Stimulated activated CD8-positive, alpha-beta memory T cell treated with anti-CD3 and anti-CD28 coated beads, Interleukin-4, amount 100 ng/mL, for 24 hours (primary cell): Measurements from ENCODE around the gene ADARB2.

Source experiments
- DNase-seq: peaks from one replicate; pipeline ENCODE4 v3.0.0-alpha.2; 2020; ENCODE audit warnings: low read depth

ADARB2 gene

DNA sequence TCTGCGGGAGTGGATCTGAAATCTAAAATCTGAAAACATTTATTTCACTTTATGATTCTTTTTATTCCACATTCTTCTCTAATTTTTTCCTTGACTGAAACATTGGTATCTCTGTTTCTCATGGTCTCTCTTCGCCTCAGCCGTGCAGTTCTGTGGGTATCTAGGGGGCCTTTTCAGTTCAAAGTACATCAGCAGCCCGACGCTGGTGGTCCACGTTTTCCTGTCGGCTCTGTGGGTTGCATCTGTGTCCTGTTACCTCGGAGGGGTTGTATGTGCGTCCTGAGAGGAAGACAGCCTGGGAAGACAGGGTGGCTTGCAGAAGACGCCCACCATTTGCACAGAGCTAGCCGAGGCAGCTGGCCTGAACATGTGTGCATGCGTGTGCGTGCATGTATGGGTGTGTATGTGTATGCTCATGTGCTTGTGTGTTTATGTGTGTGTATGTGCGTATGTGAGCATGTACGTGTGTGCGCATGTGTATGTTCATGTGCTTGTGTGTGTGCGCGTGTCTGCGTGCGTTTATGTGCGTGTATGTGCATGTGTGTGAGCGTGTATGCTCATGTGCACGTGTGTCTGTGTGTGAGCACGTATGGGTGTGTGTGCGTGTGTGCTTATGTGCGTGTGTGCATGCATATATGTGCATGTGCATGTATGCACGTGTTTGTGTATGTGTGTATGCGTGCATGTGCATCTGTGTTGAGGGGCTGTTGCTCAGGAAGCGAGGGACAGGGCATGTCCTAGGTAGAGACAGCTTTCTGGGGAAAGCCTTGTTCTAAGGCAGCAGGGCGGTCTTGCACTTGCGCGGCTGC, 211.8 kb downstream of the ADARB2 start:
- DNase-seq, result no peak

DNA sequence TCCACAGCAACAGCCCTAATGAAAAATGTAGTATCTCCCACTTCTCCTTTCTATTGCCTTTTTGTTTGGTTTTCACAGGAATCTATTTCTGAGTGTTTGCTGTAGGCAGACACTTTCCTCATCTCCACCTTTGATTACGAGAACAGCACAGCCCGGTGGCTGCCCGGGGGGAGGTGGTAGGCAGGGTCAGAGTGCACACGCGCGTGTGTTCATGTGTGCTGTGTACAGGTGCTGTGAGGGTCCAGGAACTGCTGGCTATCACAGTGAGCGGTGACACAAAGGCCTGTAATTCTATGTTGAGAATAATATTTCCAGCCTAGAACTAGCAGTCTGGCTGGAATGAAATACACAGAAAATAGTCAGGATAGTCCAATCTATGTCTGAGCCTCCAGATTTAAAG, 212.8 kb downstream of the ADARB2 start:
- DNase-seq, result no peak

DNA sequence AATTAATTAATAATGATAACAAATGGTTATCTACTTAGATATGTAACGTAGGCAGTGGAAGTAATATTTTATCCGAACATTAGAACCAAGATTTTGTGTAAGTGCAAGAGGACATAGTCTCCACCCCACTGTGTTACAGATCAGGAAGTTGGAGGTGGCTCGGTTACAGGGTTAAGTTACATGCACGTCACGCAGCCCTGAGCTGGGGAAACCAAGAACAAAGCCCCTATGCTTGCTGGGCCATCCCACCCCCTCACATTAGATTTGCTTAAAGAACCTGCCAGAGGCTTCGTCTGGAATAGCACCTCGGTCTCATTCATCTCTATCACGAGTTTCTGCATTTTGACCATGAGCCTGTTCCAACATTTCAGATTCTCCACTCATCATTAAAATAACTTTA, 214.1 kb downstream of the ADARB2 start:
- DNase-seq, result no peak

DNA sequence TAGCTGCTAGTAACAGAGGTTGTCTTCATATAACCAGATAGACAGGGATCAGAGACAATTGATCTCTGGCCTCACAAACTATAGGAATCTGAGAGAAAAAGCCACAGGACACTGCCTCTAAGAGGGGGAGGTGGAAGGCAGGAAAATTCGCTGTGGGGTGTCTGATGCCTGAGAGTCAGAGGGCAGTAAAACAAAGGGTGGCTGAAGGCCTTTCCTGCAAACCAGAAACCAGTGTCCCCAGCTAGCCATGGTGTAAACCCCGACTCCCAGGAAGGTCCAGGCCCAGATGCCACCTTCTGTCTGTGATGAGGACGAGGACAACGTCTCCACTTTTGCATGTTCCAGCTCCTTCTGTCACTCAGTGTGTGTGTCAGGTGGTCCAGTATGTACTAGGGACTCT, 215.1 kb downstream of the ADARB2 start:
- no peak for DNase-seq

DNA sequence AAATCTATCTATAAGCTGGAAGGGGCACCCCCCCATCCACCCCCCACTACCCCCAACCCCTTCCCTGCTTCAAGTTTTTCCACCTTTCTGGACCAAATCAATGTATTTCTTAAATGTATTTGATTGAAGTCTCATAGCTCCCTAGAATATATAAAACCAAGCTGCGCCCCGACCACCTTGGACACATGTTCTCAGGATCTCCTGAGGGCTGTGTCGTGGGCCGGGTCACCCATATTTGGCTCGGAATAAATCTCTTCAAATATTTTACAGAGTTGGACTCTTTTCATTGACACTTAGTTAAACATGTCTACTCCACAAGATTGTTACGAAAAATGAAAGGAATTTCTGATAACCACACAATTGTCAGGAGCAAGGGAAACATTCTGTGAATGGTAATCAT, 215.6 kb downstream of the ADARB2 start:
- no peak for DNase-seq

DNA sequence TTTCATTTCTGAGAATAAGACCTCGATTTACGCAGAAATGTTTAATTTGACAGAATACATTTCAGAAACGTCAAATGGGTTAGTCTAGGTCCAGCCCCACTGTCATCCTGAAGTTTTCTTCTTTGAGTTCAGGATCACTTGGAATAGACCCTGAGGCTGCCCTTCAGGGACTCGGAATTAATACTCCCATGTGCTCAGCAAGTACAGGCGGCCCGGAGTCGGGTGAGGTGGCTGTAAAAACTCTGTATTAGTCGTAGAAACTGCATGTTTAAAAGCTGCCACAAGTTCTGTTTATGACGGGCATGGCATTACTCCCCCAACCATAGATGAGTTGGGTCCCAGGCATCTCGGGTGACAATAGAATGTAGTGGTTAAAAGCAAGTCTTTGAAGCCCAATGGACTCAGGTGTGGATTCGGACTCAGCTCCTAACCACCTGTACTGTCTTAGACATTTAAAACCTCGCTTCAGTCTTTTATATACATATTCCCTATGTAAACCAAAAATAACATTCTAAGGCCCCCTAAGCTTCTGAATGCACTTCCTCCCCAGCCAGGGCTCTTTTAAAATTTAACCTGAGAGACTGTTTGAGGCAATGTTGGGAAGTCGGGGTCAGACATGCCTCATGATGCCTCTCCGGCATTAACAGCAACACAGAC, 216.3 kb downstream of the ADARB2 start:
- no peak for DNase-seq

DNA sequence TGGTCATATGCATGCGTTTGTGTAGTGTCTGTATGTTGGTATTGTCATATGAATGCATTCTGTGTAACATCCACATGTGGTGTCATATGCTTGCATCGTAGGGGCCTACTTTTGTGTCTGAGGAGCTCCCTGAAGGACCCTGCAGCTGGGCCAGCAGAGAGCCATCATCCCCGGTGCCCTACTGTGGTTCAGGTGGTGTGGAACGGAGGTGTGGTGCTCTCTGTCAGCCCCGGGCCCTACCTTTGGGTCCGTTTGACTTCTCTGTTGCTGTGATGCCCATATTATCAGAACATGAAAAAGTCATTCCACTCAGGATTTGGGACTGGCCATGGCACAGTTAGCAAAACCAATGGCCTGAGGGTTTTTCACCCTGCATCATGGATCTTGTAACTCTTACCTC, 217.9 kb downstream of the ADARB2 start:
- no peak for DNase-seq

DNA sequence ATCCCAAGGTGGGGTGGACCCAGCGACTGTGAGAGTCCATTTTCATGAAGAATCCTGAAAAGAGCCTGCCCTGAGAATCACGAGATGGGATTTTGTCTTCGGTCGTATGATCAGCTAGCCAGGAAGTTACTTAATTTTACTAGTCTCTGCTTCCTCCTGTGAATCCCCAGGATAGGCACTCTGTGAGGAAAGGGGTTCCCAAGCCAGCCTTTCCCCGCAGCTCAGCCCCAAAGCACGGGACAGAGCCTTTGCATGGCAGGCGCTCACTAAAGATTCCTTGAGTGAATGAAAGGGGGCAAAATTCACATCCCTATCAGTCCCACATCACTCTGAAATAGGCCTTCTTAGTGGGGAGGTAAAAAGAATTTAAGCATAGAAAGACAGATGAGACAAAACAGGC, 219.6 kb downstream of the ADARB2 start:
- DNase-seq, result no peak

DNA sequence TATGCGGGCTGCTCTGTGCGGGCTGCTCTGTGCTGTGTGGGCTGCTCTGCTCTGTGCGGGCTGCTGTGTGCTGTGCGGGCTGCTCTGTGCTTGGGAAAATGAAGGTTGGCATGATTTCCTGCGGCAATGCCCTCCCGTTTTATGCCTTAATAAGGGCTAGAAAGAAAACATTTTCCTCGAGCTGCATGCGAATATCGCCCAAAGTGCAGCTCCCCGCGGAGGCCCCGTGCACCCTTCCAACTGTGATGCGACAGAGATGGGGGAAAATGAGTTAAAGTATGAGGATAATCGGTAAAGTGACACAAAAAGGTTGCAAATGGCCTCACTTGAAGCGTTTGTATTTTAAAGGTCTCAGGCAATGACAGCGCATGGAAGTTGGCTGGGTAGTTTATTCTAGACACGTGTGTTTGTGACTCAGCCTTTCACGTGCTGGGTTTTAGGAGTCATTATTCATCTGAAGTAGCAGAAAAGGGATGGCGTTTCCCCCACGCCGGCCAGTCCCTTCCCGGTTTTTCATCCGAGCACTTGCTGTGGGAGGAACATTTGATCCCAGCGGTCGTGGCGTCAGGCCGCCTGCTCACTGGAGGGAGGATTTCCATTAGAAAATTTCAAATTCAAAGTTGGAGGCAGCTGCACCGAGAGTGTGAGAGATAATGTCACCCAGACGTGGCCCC, 220.7 kb downstream of the ADARB2 start:
- DNase-seq, result no peak

DNA sequence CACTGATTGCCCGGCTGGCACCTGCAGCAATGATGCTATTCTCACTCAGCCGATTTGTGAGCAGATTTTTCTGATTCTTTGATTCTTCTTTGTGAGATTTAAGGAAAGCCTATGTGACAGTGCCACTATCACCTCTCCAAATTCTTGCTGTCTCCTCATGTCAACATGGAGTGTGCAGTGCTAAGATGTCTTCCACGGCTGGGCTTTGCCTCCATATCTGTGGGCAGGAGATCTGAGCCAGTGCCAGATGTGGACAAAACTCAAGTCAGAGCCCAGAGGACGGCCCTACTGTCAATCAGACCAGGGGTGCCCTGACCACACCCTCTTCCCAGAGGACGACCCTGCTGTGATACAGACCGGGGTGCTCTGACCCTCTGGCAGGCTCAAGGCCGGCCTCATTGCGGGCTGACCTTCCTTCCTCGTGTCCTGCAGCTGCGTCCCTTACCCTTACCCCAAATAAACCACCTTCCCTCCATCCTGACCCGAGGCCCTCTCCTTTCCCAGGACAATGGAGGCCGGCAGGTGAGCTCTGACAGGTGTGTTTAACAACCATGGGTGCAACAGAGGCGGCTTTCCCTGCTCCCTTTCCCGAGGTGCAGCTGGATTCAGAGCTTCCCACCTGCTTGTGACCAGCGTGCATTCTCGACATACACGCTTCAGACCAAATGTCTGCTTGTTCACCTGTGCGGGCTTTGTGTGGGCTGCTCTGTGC, 221.4 kb downstream of the ADARB2 start:
- no peak for DNase-seq

DNA sequence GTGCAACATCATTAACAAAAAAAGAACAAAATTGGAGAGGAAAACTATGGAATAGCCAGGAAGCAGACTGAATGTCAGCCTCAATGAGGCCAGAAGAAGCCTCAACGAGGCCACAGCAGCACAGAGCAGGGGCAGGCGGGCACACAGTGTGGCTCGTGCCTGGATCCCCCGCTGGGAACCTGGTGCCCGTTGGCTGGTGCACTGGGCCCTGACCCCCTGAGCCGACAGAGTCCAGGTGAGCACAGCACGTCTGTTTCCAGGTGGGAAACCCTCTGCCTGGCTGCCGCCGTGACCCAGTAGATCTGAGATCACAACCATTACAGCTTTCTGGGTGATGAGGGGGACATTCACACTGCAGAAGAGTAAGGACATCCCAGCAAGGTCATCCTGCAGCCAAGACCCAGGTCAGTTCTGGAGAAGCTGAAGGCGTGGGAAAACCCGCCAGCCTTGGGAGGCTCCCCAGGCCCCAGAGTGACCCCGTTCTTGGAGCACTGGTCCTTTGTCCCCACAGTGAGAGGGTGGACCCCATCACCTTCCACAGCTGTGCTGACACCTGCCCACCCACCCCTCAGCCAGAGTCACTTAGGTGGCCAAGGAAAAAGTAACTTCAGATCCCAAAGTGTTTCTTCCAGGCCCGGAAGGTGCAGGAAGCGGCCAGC, 222.1 kb downstream of the ADARB2 start:
- DNase-seq, result no peak

DNA sequence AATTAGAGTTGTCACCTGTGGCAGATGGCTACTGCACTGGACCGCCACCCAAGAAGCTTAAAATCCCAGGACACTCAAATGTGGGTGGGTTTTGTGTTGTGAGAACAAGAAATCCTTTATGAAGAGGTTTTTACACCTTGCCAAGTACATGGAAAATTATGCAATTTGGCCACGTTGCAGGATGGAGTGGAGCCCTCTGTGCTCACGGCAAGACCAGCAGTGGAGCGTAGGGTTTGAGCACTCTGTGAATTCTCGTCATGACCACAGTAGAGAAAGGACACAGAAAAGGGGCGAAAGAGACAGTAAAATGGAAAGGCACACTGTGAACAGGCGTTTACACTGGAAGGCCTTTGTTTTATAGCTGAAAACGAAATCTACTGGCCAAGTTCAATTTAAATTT, 222.6 kb downstream of the ADARB2 start:
- no peak for DNase-seq

DNA sequence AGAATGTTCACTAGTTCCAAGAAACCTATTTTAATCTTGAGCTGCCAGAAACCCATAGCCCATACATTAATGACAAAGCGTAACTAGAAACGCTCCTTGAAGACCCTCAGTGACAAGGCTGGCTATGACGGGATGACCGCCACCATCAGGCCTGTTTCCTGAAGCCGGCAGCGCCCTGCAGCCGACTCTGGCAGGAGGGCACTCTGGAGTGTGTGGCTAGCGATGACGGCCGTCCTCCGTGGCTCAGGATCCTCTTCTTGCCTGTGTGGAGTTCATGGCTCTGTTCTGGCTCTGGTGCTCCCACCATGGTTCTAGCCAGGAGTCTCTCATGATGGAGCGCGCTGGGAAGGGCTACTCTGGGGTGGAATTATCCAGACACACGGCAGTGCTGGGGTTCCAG, 224.1 kb downstream of the ADARB2 start:
- no peak for DNase-seq

DNA sequence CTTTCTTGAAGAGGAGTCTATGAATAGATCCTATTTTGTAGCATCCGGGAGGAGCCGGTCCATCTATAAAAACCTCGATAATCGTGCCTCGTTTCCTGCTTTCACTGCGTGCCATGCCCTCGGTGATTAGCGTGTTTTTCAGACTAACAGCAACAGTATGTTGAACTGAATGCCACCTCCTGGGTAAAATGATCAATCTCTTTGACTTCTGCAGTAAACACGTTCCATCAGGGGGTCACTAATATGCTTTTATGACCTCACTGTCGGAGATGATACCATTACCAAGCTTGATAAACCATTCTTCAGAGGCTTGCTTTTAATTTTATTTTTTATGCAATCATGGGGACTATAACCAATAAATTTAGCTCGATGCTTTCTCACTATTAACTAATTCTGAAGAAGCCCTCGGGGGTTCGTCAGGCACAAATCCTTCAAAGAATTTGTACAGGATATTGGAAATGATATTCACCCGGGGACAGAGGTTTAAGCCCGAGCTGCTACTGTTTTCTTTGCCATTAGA, 228.3 kb downstream of the ADARB2 start:
- DNase-seq, result no peak

DNA sequence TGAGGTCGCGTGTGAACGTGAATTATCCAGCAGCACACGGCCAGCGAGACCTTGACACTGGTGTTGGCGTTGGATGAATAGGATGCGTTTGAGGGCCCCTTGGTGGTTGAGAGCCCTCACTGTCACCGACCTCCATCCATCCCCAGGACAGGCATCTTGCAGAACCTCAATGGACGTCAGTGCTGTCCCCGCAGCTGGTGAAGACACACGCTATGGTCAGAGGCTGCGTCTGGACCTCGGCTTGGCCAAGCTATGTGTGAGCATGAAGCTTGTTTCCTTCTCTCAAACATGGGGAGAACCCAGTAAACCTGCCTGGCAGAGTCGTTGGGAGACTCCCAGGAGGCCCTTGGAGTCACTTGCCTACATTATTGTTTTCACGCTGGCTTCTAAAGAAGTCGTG, 229.2 kb downstream of the ADARB2 start:
- DNase-seq, result no peak

DNA sequence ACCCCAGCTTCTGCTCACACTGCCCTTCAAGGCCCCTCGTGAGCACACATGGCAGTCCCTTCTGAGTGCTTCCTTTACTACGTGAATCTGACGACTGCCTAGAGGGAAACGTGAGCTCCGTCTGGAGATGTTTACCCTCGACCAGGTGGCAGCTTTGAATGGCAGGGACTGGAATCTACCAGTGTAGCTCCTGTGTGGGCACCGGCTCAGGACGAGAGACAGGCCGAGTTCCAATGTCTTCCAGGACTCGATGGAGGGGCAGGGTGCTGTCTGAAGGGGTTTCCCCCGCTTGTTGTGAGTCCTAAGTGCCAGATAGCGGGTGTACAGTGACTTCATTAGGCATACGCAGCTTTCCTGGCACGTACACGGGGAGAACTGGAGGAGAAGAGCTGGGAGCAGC, 229.9 kb downstream of the ADARB2 start:
- DNase-seq, result no peak

DNA sequence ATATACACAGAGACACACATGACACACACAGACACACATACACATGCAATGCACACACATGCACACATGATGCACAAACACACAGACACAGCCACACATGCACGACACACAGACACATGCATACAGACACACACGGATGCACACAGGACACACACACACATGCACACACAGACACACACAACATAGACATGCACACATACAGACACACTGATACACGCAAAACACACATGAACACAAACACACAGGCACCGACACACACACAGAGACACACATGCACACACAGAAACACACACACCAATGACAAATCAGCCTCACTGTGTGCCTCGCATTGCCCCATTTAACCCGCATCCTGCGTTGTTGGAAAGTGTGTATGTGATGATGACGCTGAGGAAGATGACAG, 232.4 kb downstream of the ADARB2 start:
- DNase-seq, result no peak

DNA sequence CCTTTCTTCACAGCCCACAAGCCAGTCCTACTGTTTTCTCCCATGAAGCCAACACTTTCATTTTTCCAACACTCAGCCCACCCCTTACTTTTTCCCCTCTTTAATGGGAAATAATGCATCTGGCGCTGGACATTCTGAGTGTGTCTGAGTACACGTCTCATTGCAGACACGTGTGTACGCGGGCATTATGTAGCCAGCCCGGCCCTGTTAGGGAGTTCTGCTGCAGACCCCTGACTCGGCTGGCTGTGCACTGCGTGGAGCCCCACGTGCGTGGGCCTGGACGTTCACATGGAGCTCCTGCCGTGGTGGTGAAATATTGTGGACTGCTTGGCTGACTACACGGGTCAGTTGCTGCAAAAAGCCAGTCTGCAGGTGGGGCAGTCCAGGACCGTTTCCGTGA, 233.0 kb downstream of the ADARB2 start:
- DNase-seq, result no peak

DNA sequence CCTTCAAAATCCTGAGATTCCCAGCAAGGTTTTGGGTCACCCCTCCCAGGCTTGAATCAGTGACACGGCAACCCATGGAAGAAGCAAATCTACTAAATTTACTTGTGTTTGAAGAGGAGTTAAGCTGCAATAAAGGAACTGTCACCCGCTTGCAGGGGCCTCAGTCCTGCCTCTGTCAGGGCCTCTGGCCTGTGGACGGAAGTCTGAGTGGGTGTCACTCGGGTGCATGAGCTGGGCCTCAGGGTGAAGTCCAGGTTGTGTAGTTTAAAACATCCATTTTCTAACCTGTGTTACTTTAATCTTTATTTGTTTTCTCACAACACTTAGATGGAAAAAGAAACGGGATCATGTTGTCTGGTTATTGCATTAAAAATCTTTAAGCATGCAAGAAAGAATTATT, 234.9 kb downstream of the ADARB2 start:
- no peak for DNase-seq

DNA sequence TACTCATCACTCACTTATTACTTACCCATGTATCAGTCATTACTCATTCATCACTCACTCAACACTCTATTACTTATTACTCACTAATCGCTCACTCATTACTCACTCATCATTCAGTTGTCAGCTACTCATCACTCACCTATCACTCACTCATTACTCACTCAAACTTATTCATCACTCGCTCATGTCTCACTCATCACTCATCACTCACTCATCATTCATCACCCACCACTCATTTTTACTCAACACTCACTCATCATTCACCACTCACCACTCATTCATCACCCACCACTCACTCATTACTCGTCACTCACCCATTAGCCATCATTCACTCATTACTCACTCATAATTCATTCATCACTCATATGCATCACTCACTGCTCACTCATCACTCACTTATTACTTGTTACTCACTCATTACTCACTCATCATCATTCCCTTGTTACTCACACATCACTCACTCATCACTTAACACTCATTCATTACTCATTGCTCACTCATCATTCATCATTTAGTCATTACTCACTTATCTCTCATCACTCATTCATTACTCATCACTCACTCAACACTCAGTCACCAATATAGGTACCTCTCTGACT, 237.9 kb downstream of the ADARB2 start:
- no peak for DNase-seq

DNA sequence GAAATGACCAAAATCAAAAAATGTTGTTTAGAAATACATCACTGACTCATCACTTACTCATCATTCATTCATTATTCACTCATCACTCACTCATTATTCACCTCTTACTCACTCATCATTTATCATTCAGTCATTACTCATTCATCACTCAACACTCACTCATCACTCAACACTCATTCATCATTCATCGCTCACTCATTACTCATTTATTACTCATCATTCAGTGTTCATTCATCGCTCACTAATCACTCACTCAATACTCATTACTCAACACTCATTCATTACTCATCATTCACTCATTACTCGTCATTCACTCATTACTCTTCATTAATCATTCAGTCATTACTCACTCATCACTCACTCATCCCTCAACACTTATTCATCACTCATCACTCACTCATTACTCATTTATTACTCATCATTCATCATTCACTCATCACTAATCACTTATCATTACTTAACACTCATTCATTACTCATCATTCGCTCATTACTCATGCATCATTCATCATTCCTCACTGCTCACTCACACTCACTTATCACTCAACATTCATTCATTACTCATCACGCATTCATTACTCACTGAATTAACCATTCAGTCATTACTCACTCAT, 238.5 kb downstream of the ADARB2 start:
- DNase-seq, result no peak
